ENCODE results near the gene PIPOX. TPM values are rescaled to one million over a fixed set of nuclear protein-coding genes. Genes with fewer than 3 reads are reported as not detected.

Gene PIPOX
- total and polyA plus RNA-seq, 2 of the 13 experiments (the other 11 are each of a cell fraction or from before 2014, with no cell fraction given), result 87.3 to 154 TPM

GRCh38 chr17:29066606-29067005 is 23.7 kb downstream of the PIPOX start:
- no TSS peak for BruUV-seq (replicated peaks)
- intact Hi-C loops (cut with micrococcal nuclease; ENCODE audit: unreplicated experiment) (no loop called here), in situ Hi-C loops (cut with HindIII; ENCODE audit: extremely low pct_ligation_motif_present, low pct_unique_long_range_greater_than_20kb) (no loop called here)
- ChIA-PET CTCF (ENCODE audit: low intra/inter-chr PET ratio, low total read pairs) (no interaction called here), POLR2A (no interaction called here)
- no peaks in the 10 kb centered on the region for H3K79me2 ChIP-seq (ENCODE audit: insufficient read depth, low read length)
- H3K4me3 ChIP-seq (replicated peaks in 1 of 3; ENCODE audit: insufficient read depth in 1 of 3, low read depth in 2 of 3, low read length in 3 of 3), result no peak overlapping the region
- H3K27me3 ChIP-seq (ENCODE audit: control insufficient read depth in 1 of 2, insufficient read depth in 2 of 2, low read length in 2 of 2), result no peaks in the 10 kb centered on the region
- H3K9me3 ChIP-seq (ENCODE audit: low read length), result no peaks in the 10 kb centered on the region
- H3K4me2 ChIP-seq (ENCODE audit: low read depth, low read length), result no peak overlapping the region
- no peaks in the 10 kb centered on the region for H3K4me1 ChIP-seq (ENCODE audit: insufficient read depth, low read length)
- 0 out of 2 replicates have a peak, but pooled peaks cover 4% of the 10 kb centered on the region for H4K20me1 ChIP-seq (ENCODE audit: insufficient read depth, low read length)
- no peak overlapping the region for H3K27ac ChIP-seq (ENCODE audit: extremely low read length, insufficient read depth, low read length)
- no peaks in the 10 kb centered on the region for H3K36me3 ChIP-seq (replicated peaks in 1 of 2; ENCODE audit: control insufficient read depth in 1 of 2, insufficient read depth in 2 of 2, low read length in 2 of 2)
- ATAC-seq, result no peak
- no peak overlapping the region for H3K9ac ChIP-seq (ENCODE audit: insufficient read depth, low read depth, low read length)
- no peak for TF ChIP-seq TFDP1 (CRISPR knock-in tag; IDR thresholded peaks at IDR 0.05; ENCODE audit: borderline replicate concordance)
- TF ChIP-seq SALL1 (CRISPR knock-in tag; IDR thresholded peaks at IDR 0.05), result no peak
- no peak for TF ChIP-seq ZNF597 (CRISPR knock-in tag; IDR thresholded peaks at IDR 0.05)
- no peak for TF ChIP-seq CREM (IDR thresholded peaks at IDR 0.05)
- no peak for TF ChIP-seq CREM (CRISPR knock-in tag; IDR thresholded peaks at IDR 0.05)
- TF ChIP-seq PHF8 (CRISPR knock-in tag; IDR thresholded peaks at IDR 0.05), result no peak
- TF ChIP-seq DR1 (CRISPR knock-in tag; IDR thresholded peaks at IDR 0.05), result no peak
- no peak for TF ChIP-seq ZNF788 (CRISPR knock-in tag; IDR thresholded peaks at IDR 0.05; ENCODE audit: borderline replicate concordance)
- TF ChIP-seq ZKSCAN5 (CRISPR knock-in tag; IDR thresholded peaks at IDR 0.05), result no peak
- no peak for TF ChIP-seq E2F2 (CRISPR knock-in tag; IDR thresholded peaks at IDR 0.05; ENCODE audit: borderline replicate concordance)
- no peak for TF ChIP-seq TOE1 (CRISPR knock-in tag; IDR thresholded peaks at IDR 0.05)
- no peak for TF ChIP-seq HOXD1 (CRISPR knock-in tag; IDR thresholded peaks at IDR 0.05)
- TF ChIP-seq ZNF598 (CRISPR knock-in tag; IDR thresholded peaks at IDR 0.05; ENCODE audit: borderline replicate concordance), result no peak
- no peak for TF ChIP-seq ZNF607 (CRISPR knock-in tag; IDR thresholded peaks at IDR 0.05; ENCODE audit: borderline replicate concordance)
- TF ChIP-seq REXO4 (CRISPR knock-in tag; IDR thresholded peaks at IDR 0.05; ENCODE audit: borderline replicate concordance), result no peak
- TF ChIP-seq ZNF382 (CRISPR knock-in tag; IDR thresholded peaks at IDR 0.05; ENCODE audit: borderline replicate concordance), result no peak
- no peak for TF ChIP-seq FOXJ3 (CRISPR knock-in tag; IDR thresholded peaks at IDR 0.05; ENCODE audit: borderline replicate concordance)
- TF ChIP-seq KLF6 (CRISPR knock-in tag; IDR thresholded peaks at IDR 0.05), result no peak
- TF ChIP-seq BHLHE40 (IDR thresholded peaks at IDR 0.05; ENCODE audit: low read length), result no peak
- no peak overlapping the region for H2AFZ ChIP-seq (ENCODE audit: low read length)
- no peak for FAIRE-seq
- whole genome bisulfite sequencing (ENCODE audit: low lambda C conversion rate), result 61% methylated on average over 7 of the region's 7 CpGs
- no peak for DNase-seq (ENCODE audit: low spot score)
